SK-N-SH (cell line): ENCODE data around the gene TUBA8. TPM values are rescaled to one million over a fixed set of nuclear protein-coding genes. Genes with fewer than 3 reads are reported as not detected.
"Not testable (repeated sequence)": the region's sequence is repeated elsewhere in the genome, so short reads cannot be mapped to it uniquely, and the experiment has no call there.

Experiments
- CTCF ChIA-PET: fragments of 300-600, 350-600 bp; formaldehyde crosslinking; extraction: SDS; loops from one replicate; lab custom pipeline; 2021; lab: Yijun Ruan, JAX
- POLR2A ChIA-PET: fragments of 350-600 bp; sonication (Branson Sonifier 250); formaldehyde crosslinking; extraction: SDS; loops from one replicate; lab custom pipeline; 2020; ENCODE audit warnings: antibody characterized with exemption, inconsistent platforms; lab: Yijun Ruan, JAX
- DNase-seq: peaks from one replicate; pipeline ENCODE4 v3.0.0; 2012
- H2AFZ ChIP-seq: fragments of 200-600 bp; sonication (generic); 2 replicates; pipeline ENCODE4 v1.8.1; 2016; ENCODE audit warnings: antibody characterized with exemption, mild to moderate bottlenecking, low read depth
- H3F3A ChIP-seq: fragments of 200-600 bp; sonication (generic); replicated peaks from 2 replicates; pipeline ENCODE3; 2016; ENCODE audit warnings: antibody characterized with exemption, mild to moderate bottlenecking; ENCODE audit not compliant: insufficient read depth
- H3K27ac ChIP-seq, 2 experiments: fragments of 200-500 bp in 1 of 2; fragments of 200-600 bp in 1 of 2; sonication (Bioruptor generic) in 1 of 2; sonication (generic), shearing (Covaris generic) in 1 of 2; 2 replicates each; pipeline versions ENCODE4 v1.5.1 to v1.6.1; 2014 to 2016; ENCODE audit warnings: low read depth in 2 of 2, inconsistent platforms in 1 of 2, low read length in 1 of 2, mild to moderate bottlenecking in 1 of 2, mixed read lengths in 1 of 2
- H3K27me3 ChIP-seq: fragments of 200-600 bp; sonication (generic), shearing (Covaris generic); 2 replicates; pipeline ENCODE4 v1.6.1; 2016; ENCODE audit warnings: mixed run types; ENCODE audit not compliant: insufficient read depth
- H3K36me3 ChIP-seq, 2 experiments: fragments of 200-500 bp in 1 of 2; fragments of 200-600 bp in 1 of 2; sonication (Bioruptor generic) in 1 of 2; sonication (generic) in 1 of 2; replicated peaks in 1 of 2; 2 replicates each; pipeline versions ENCODE3 to v1.5.1; 2014 to 2016; ENCODE audit warnings: low read length in 1 of 2, mild to moderate bottlenecking in 1 of 2; ENCODE audit not compliant: insufficient read depth in 2 of 2, control insufficient read depth in 1 of 2
- H3K4me1 ChIP-seq, 2 experiments: fragments of 200-500 bp in 1 of 2; fragments of 200-600 bp in 1 of 2; sonication (Bioruptor generic) in 1 of 2; sonication (generic), shearing (Covaris generic) in 1 of 2; 2 replicates each; pipeline versions ENCODE4 v1.5.1 to v1.6.1; 2014 to 2016; ENCODE audit warnings: low read depth in 1 of 2, low read length in 1 of 2, mixed run types in 1 of 2; ENCODE audit not compliant: insufficient read depth in 2 of 2, control insufficient read depth in 1 of 2
- H3K4me2 ChIP-seq: fragments of 200-600 bp; sonication (generic), shearing (Covaris generic); 2 replicates; pipeline ENCODE4 v1.6.1; 2017; ENCODE audit warnings: mixed run types
- H3K4me3 ChIP-seq, 2 experiments: fragments of 200-500 bp in 1 of 2; fragments of 200-600 bp in 1 of 2; sonication (Bioruptor generic) in 1 of 2; sonication (generic), shearing (Covaris generic) in 1 of 2; 2 replicates each; pipeline versions ENCODE4 v1.5.1 to v1.8.1; 2014 to 2016; ENCODE audit warnings: low read depth in 2 of 2, inconsistent platforms in 1 of 2, low read length in 1 of 2, mild to moderate bottlenecking in 1 of 2, mixed read lengths in 1 of 2, moderate library complexity in 1 of 2
- H3K79me2 ChIP-seq: fragments of 200-600 bp; sonication (generic); 2 replicates; pipeline ENCODE4 v1.8.1; 2017; ENCODE audit warnings: mild to moderate bottlenecking; ENCODE audit not compliant: insufficient read depth
- H3K9ac ChIP-seq: fragments of 200-600 bp; sonication (generic); 2 replicates; pipeline ENCODE4 v1.6.1; 2017; ENCODE audit warnings: mixed run types
- H3K9me2 ChIP-seq: fragments of 200-600 bp; sonication (generic); 2 replicates; pipeline ENCODE4 v1.6.1; 2017; ENCODE audit warnings: mixed run types
- H3K9me3 ChIP-seq: fragments of 200-600 bp; sonication (generic); 2 replicates; pipeline ENCODE4 v1.6.1; 2017; ENCODE audit warnings: mixed run types, mild to moderate bottlenecking, moderate library complexity
- H4K20me1 ChIP-seq: fragments of 200-600 bp; sonication (generic); 2 replicates; pipeline ENCODE4 v1.6.1; 2017; ENCODE audit warnings: mild to moderate bottlenecking, mixed run types; ENCODE audit not compliant: insufficient read depth
- ELF1 ChIP-seq: IDR thresholded peaks from 2 replicates; pipeline ENCODE4 v1.4.0; 2012
- EP300 ChIP-seq, 2 experiments: IDR thresholded peaks; 2 replicates each; pipeline versions ENCODE4 v1.4.0 to v1.6.1; 2012; ENCODE audit warnings: borderline replicate concordance in 1 of 2, low read depth in 1 of 2, low read length in 1 of 2
- PBX3 ChIP-seq: IDR thresholded peaks from 2 replicates; pipeline ENCODE4; 2012
- RCOR1 ChIP-seq: fragments of 150-350 bp; IDR thresholded peaks from 2 replicates; pipeline ENCODE4 v1.6.1; 2017; ENCODE audit warnings: antibody characterized with exemption, low read length
- REST ChIP-seq: IDR thresholded peaks from 2 replicates; pipeline ENCODE4 v1.6.1; 2012; ENCODE audit warnings: mild to moderate bottlenecking, low read depth, low read length, moderate library complexity
- RXRA ChIP-seq: IDR thresholded peaks from 2 replicates; pipeline ENCODE4 v1.4.0; 2012; ENCODE audit warnings: low read depth, mild to moderate bottlenecking, borderline replicate concordance
- SMC3 ChIP-seq: IDR thresholded peaks from 2 replicates; pipeline ENCODE4 v1.6.1; 2012; ENCODE audit warnings: low read depth, low read length, improper control_type of control experiment
- USF2 ChIP-seq: fragments of 150-350 bp; IDR thresholded peaks from 2 replicates; pipeline ENCODE4 v1.6.1; 2017; ENCODE audit warnings: antibody characterized with exemption, low read length, low read depth, borderline replicate concordance
- WGBS: methylation state at CpG from one replicate; pipeline ENCODE4 v1.1.6; 2017; ENCODE audit warnings: low lambda C conversion rate; 5-methylcytosine and 5-hydroxymethylcytosine counted together
- polyA plus RNA-seq, 3 experiments: library from polyadenylated mRNA; depleted of rRNA; stranded (reverse); fragments of >200 nt; gene quantifications; 2 replicates each; pipeline ENCODE4 v1.2.3, GENCODE V29; 2012

TUBA8 gene
- polyA plus RNA-seq, 1 of the 3 experiments (the other 2 are of a cell fraction) = 1.7 TPM

GRCh38 chr22:18121954-18122554 is 11.4 kb downstream of the TUBA8 start:
- DNase-seq = no peak
- no peaks in the 10 kb centered on the region for H3K79me2 ChIP-seq
- no peaks in the 10 kb centered on the region for H3K36me3 ChIP-seq
- no peak overlapping the region for H2AFZ ChIP-seq
- 86% methylated on average over 4 of the region's 5 CpGs for WGBS
- H3K4me1 ChIP-seq = no peaks in the 10 kb centered on the region
- CTCF ChIA-PET = no interaction called here
- no peaks in the 10 kb centered on the region for H3K27me3 ChIP-seq
- no peaks in the 10 kb centered on the region for H3F3A ChIP-seq
- no peak overlapping the region for H3K27ac ChIP-seq
- POLR2A ChIA-PET = no interaction called here
- TF ChIP-seq PBX3 (no peak), EP300 (IDR thresholded peaks at IDR 0.05; ENCODE audit: borderline replicate concordance in 1 of 2, low read depth in 1 of 2, low read length in 1 of 2) (no peak), ELF1 (no peak), RCOR1 (no peak), RXRA (no peak), USF2 (no peak), REST (no peak), SMC3 (no peak)
- TF ChIP-seq, all 33 proteins: peak for 0
- Histone ChIP-seq H3K9ac (no peak overlapping the region), H3K9me3 (no peaks in the 10 kb centered on the region), H4K20me1 (no peaks in the 10 kb centered on the region), H3K4me2 (no peak overlapping the region), H3K9me2 (no peaks in the 10 kb centered on the region), H3K4me3 (no peak overlapping the region)

- H3K27ac ChIP-seq, H3K4me2 ChIP-seq, H3K9me2 ChIP-seq, POLR2A ChIA-PET, H3K9ac ChIP-seq, H2AFZ ChIP-seq, H3K27me3 ChIP-seq, H3K36me3 ChIP-seq, H3K4me1 ChIP-seq, H3K79me2 ChIP-seq, H3K4me3 ChIP-seq, H4K20me1 ChIP-seq, DNase-seq, CTCF ChIA-PET, H3F3A ChIP-seq, H3K9me3 ChIP-seq: not testable (repeated sequence)
- WGBS = 90% methylated on average over 19 of the region's 19 CpGs
These were observed 12.9 kb downstream of the TUBA8 start for GRCh38 chr22:18123476-18124025.
